GM21381 (cell line): ENCODE results near the gene CDK1.

ENCODE experiments used
- ATAC-seq: cut with Tn5 transposase; IDR thresholded peaks from one replicate; pipeline ENCODE4 v1.9.1; 2021; ENCODE audit warnings: mild to moderate bottlenecking, moderate library complexity; ENCODE audit not compliant: unreplicated experiment

The CDK1 gene

GRCh38 chr10:60778214-60778970 lies at the start of gene CDK1:
CDK1 (plus strand) TSS chr10:60778478; CDS start chr10:60780166, 1,688 bp downstream.
- peak; percentile 92 for ATAC-seq

- ATAC-seq, result no peak
Measured at GRCh38 chr10:60729106-60729505, 49.2 kb upstream of the CDK1 start.

GRCh38 chr10:60731134-60731885 lies 47.0 kb upstream of the CDK1 start:
- peak; percentile 78 for ATAC-seq

DNA sequence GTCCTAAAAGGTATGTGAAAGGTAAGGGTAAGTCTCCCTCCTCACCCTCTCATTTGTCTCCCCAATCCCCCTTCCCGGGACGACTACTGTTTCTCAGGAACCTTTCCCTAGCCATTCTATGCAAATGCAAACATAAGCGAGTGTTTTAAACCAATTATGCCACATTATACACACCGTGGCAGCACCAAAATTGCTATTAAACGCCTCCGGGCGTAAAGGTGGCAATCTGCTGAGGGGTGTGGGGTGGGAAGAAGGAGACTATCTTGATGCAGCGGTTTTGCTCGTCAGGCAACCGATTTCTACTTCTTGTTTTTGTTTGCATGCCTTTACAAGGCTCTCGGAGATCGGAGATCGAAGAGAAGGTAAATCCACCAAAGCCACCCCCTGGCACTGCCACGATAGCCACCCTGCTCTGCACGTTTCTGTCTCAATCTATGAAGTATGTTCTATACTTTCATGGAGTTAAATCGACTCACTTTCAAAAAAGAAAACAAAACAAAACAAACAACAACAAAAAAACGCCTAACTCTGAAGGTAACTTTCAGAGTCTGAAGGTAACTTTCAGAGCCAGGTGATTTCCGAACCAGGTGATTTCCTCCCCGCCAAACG lies 46.0 kb upstream of the CDK1 start:
- no peak for ATAC-seq

GRCh38 chr10:60732807-60733516 lies 45.3 kb upstream of the CDK1 start:
- ATAC-seq, result peak; percentile 46

- no peak for ATAC-seq
Measured at GRCh38 chr10:60733517-60733822, 44.8 kb upstream of the CDK1 start.

DNA sequence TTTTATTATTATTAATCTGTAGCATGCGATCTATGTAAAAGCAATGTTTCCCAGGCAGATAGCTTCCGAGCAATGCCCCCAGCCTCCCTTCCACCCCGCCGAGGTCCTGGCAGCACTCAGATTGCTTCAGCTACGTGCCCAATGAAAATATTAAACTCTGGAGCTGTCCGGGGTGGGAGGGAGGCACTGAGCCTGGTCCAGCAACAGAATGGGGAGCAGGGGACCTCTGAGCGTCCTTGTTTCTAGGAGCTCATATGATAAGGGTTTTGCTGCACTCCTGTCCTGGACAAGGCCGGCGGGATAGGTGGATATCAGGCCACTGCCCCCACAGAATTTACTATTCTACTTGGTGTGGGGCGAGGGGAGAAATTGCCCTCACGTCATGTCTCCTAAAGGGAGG lies 44.5 kb upstream of the CDK1 start:
- no peak for ATAC-seq

GRCh38 chr10:60734226-60734625 lies 44.1 kb upstream of the CDK1 start:
- no peak for ATAC-seq

DNA sequence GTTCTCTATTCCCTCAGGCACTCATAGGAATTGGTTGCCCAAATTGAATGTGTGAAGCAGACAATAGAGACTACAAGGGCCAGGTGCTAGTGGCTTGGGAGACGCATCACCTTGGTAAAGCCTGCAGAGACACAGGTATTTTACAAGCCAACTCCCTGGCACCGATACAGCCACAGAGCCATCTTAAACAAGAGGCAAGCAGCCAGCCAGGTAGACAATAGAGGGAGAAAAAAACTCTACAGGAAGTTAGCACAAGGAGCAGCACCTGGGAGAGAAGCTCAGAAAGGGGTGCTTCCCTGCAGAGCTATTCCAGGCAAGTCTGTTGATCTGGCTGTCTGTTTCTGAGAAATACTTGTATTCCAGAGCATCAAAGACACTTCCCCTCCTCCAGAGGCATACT lies 43.0 kb upstream of the CDK1 start:
- no peak for ATAC-seq

DNA sequence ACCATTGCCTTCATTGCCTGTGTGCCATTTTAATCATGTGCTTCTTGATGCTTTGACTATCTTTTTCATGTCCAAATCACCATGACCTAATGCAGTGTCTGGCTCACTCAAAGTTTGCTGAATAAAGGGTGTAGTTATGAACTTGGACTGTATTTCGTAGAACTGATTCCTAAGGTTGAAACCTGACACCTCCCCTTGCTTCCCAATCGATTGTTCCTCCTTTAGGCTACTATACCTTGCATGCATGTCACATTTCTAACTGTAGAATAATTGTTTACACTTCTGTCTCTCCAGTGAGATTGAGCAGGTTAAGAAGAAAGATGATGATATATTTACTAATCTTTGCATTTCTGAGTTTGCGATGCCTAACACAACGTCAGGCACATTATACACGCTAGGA lies 41.0 kb upstream of the CDK1 start:
- ATAC-seq, result no peak

DNA sequence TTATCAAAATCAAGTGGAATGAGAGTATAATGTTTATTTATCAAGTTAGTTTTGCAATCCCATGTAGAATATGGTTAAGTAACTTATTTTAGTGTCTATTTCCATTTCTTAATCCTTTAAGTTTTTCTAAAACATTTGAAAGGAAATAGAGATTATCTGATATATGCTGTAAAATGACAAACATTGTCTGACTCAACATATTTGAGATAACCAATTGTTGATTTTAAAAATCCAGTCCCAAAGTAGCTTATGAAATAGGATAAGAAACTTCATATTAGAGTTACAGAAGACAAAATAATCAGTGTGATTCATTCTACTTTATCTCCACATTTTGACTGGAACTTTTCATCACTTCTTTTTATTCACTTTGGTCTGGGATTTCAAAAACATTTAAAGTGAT lies 38.7 kb upstream of the CDK1 start:
- no peak for ATAC-seq

- no peak for ATAC-seq
Measured at GRCh38 chr10:60742512-60742911, 35.8 kb upstream of the CDK1 start.

DNA sequence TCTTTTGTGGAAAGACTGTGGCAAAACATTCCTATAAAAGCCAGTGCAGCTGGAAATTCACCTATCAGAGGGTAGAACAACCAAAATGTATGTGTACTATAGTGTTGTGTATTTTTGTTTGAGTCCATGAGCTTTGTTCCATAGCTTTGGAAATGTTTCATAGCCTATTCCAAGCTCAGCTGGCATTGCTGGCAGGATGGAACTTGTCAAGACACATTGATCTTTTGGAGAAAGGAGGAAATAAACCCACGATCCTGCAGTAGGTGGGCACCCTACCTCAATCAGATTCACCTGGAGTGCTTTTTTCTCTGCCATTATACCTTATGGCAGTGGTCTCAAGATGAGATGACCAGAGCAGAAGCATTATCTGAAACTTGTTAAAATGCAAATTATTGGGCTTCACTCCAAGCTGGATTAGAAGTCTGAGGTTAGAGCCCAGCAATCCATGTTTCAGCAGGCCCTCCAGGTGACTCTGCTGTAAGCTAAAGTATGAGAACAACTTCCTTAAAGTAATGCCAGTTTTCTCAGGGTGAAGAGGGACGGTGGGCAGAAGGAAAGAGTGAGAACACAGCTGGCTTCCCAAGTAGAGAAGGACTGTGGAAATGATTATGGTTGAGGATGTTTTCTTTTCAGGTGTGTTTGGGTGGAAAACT lies 30.3 kb upstream of the CDK1 start:
- no peak for ATAC-seq

DNA sequence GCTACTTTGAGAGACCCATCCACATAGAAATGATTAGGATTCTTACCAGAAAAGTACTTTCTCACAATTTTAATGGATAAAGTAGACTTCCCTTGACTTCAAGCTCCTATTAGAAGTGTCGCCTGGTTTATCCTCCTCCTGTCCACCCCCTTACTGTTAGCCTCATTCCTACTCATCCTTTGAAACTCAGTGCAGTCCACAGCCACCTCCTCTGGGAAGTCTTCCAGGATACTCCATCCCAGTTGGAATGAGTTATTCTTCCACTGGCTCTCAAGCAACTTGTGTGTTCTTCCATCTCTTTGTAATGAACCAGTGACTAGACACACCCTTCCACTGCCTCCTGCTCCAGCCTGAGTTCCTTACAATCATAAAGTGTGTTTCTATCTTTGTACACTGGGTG lies 25.1 kb upstream of the CDK1 start:
- no peak for ATAC-seq

DNA sequence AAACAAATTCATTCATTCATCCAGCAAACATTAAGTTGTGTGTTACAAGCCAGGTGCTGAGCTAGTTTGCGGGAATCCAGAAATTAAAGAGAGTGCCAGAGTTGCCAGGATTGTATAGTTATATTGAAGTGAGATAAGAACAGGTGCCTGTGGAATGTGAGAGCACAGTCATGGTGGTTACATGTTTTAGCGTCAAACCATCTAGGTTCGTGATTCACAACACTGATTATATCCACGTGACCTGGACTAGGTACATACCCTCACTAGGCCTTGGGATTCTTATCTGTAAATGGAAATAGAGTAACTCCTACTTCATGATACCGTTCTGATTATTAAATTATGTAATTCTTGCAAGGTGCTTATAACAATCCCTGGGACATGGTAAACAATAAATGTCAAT lies 24.5 kb upstream of the CDK1 start:
- ATAC-seq, result no peak

DNA sequence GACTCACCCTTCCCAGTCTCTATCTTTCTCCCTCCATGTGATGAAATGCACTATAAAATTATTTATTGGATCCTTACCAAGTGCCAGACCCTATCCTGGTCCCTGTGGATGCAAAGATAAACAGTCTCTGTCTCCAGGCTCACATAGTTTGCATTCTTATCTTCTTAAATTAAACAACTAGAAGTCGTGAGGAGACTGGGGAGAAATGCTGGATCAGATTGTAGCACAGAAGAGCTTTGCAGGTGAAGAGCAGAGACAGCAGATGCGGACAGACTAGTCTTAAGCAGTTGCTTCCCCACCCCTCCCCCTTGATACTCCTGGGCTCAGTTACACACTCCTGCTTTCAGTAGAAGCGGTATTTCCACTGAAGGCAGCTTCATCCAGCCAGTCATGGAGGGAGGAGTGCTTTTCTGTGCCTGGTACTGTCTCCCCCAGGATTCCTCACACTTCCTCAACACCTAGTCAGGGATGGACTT lies 20.8 kb upstream of the CDK1 start:
- no peak for ATAC-seq

- ATAC-seq, result no peak
Measured at GRCh38 chr10:60759181-60759580, 19.1 kb upstream of the CDK1 start.

DNA sequence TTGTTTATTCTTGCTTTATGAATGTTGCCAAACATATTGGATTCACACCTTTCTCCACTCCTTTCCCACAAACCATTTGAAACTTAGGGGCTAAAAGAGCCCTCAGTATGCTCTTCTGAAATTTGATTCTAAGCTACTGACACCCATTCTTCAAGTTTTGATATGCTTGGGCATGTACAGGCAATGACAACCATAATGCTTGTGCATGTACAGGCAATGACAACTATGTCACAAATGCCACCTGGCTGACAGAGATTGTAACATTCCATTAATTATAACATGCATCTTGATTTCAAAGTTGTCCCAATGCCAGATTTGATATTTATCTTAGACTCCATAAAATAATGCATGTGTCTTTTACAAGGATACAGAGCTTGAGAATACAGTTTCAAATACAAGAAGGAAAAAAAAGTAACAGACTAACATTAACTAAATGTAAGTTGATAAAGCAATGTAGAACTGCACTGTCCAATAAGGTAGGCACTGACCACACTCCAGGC lies 17.5 kb upstream of the CDK1 start:
- ATAC-seq, result no peak

DNA sequence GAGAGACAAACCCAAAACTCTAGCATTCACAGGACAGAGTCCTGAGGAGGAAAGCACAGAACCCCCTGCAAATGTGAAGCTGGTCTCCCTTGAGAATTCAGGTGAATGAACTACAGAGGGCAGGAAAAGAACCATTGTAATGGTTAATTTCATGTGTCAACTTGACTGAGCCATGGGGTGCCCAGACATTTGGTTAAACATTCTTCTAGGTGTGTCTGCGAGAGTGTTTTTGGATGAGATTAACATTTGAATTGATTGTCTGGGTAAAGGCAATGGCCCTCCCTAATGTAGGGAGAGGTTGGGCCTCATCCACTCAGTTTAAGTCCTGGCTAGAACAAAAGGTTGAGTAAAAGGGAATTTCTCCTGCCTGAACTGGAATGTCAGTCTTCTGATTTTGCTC lies 15.7 kb upstream of the CDK1 start:
- no peak for ATAC-seq

- ATAC-seq, result no peak
Measured at GRCh38 chr10:60767424-60767823, 10.9 kb upstream of the CDK1 start.

DNA sequence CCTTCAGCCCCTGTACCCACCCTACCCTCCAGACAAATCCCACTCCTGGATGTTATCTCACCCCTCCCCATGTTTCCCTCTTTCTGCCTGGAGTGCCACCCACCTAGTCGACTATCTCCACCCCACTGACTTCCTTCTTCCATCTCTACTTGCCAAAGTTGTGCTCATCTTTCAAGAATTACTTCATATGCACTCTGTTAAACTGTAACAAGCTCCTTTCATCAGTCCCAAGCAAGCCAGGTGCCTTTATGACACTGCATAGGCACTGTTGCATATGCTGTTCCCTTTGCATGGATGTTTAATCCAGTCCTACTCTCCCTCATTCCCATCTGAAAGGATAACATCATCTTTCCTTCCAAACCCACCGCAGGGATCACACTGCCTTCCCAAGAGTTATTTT lies 8.9 kb upstream of the CDK1 start:
- no peak for ATAC-seq
